Sigmoid colon (tissue), 4 donors: ENCODE measurements around the gene STK17B.

ENCODE experiments used
- EP300 ChIP-seq, 4 donors: sonication (generic); formaldehyde crosslinking; IDR thresholded peaks; one replicate each; pipeline ENCODE4 v1.6.1; 2017; ENCODE audit warnings: antibody characterized with exemption in 4 of 4
- TF ChIP-seq, protein P1 (sequence below), 4 experiments: fragments of 450-650 bp in 3 of 4; fragments of 200-600 bp in 1 of 4; IDR thresholded peaks; one replicate each; pipeline ENCODE4 v1.5.1; 2016 to 2019; ENCODE audit warnings: antibody characterized with exemption in 4 of 4, mild to moderate bottlenecking in 3 of 4, moderate library complexity in 2 of 4

DNA sequence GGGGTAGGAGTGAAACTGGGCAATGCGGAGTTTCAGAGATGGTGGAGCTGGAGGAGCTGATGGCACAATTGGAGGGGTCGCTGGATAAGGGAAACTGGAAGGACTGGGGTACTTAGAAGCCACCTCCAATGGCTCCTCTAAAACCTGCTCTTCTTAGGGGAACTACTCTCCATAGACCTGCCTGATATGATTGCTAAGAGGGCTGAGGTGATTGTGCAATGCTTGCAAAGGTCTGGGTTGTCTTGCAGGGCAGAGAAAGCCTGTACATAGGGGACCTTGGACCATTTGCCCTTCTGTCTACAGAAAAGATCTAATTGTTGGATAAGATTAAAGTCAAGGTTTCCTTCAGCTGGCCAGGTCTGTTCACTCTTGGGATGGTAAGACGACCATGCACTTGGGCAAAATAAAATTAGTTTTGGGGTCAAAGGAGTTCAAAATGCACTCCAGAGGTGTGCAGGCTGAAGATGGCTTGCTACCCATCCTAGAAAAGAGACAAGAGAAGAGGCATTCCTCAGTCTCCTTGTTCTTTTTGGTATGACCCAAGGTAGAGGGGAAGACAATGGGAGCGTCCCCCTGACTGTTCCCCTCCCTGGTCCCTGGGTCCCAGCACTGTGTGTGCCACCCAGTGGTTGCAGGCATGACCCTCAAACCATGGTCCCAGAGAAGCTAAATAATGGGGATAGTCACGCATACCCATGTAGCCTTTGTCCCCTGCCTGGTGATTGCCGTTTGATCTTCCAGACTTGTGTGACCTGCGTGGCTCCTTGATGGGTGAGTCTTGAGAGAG is 41.1 kb downstream of the STK17B start:
- no peak for TF ChIP-seq EP300 (IDR thresholded peaks at IDR 0.05)
- TF ChIP-seq, protein P1, sequence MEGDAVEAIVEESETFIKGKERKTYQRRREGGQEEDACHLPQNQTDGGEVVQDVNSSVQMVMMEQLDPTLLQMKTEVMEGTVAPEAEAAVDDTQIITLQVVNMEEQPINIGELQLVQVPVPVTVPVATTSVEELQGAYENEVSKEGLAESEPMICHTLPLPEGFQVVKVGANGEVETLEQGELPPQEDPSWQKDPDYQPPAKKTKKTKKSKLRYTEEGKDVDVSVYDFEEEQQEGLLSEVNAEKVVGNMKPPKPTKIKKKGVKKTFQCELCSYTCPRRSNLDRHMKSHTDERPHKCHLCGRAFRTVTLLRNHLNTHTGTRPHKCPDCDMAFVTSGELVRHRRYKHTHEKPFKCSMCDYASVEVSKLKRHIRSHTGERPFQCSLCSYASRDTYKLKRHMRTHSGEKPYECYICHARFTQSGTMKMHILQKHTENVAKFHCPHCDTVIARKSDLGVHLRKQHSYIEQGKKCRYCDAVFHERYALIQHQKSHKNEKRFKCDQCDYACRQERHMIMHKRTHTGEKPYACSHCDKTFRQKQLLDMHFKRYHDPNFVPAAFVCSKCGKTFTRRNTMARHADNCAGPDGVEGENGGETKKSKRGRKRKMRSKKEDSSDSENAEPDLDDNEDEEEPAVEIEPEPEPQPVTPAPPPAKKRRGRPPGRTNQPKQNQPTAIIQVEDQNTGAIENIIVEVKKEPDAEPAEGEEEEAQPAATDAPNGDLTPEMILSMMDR (IDR thresholded peaks at IDR 0.05), result no peak
